ENCODE results near the gene PARP8. TPM values are rescaled to one million over a fixed set of nuclear protein-coding genes. Genes with fewer than 3 reads are reported as not detected.

PARP8 gene
- total and polyA plus RNA-seq, 2 of the 4 experiments (the other 2 are of a cell fraction), result 6.9 to 8.2 TPM

GRCh38 chr5:50727845-50728244, 61.4 kb downstream of the PARP8 start:
- no peak overlapping the region for H3K14ac ChIP-seq (replicated peaks; ENCODE audit: low read depth, low read length)
- dilution Hi-C loops (cut with HindIII; ENCODE audit: low sequenced_read_pairs, unreplicated experiment) (no loop called here), intact Hi-C loops (cut with micrococcal nuclease) (no loop called here), in situ Hi-C loops (cut with MboI; ENCODE audit: low sequenced_read_pairs) (no loop called here)
- WGBS, 2 experiments (ENCODE audit: extremely low coverage in 2 of 2, insufficient read length in 1 of 2), result no CpG with 5 or more reads among the region's 2 CpGs
- no peak overlapping the region for H3K4me3 ChIP-seq (ENCODE audit: insufficient read depth, low read depth, low read length)
- no peak overlapping the region for H3K4ac ChIP-seq (ENCODE audit: low read depth, low read length)
- H3K79me1 ChIP-seq (ENCODE audit: low read depth in 1 of 2, low read length in 2 of 2), result peaks cover 0 to 11% of the 10 kb centered on the region in 2 experiments; a peak in 3 of 4 replicates
- H3K27ac ChIP-seq (ENCODE audit: insufficient read depth, low read length), result no peak overlapping the region
- H3K4me1 ChIP-seq (ENCODE audit: control insufficient read depth, insufficient read depth, low read length), result no peaks in the 10 kb centered on the region; the same call in 1 of the 2 replicates
- TF ChIP-seq POLR2A (IDR thresholded peaks at IDR 0.05; ENCODE audit: low read depth, low read length) (no peak), SMC3 (IDR thresholded peaks at IDR 0.05; ENCODE audit: low read depth, low read length) (no peak), CHD1 (IDR thresholded peaks at IDR 0.05; ENCODE audit: low read depth, low read length) (no peak), USF2 (IDR thresholded peaks at IDR 0.05; ENCODE audit: low read depth, low read length) (no peak), NFE2L2 (IDR thresholded peaks at IDR 0.05; ENCODE audit: low read depth, low read length) (no peak), MAZ (IDR thresholded peaks at IDR 0.05; ENCODE audit: borderline replicate concordance, low read depth, low read length) (no peak), RCOR1 (IDR thresholded peaks at IDR 0.05; ENCODE audit: insufficient replicate concordance, low read length) (no peak), ELK1 (IDR thresholded peaks at IDR 0.05; ENCODE audit: borderline replicate concordance, low read depth, low read length) (no peak), CEBPB (IDR thresholded peaks at IDR 0.05; ENCODE audit: low read depth, low read length) (no peak), BHLHE40 (IDR thresholded peaks at IDR 0.05; ENCODE audit: low read depth, low read length) (no peak), MXI1 (IDR thresholded peaks at IDR 0.05; ENCODE audit: borderline replicate concordance, low read depth, low read length) (no peak), FOS (IDR thresholded peaks at IDR 0.05; ENCODE audit: low read depth, low read length) (no peak), RAD21 (IDR thresholded peaks at IDR 0.05; ENCODE audit: low read length) (no peak)
- no peaks in the 10 kb centered on the region; the same call in 1 of the 2 replicates for H3K9me1 ChIP-seq (ENCODE audit: insufficient read depth, low read length)
- H2AK5ac ChIP-seq (ENCODE audit: low read depth, low read length), result no peak overlapping the region
- ATAC-seq (ENCODE audit: low read depth), result no peak
- no peaks in the 10 kb centered on the region for H3K27me3 ChIP-seq (ENCODE audit: control insufficient read depth, insufficient read depth, low read length)
- BruUV-seq (replicated peaks), result no TSS peak
- H3K9ac ChIP-seq (ENCODE audit: low read depth, low read length), result no peak overlapping the region
- no peak overlapping the region for H2AFZ ChIP-seq (replicated peaks; ENCODE audit: low read length, poor library complexity)
- H2BK15ac ChIP-seq (ENCODE audit: low read depth, low read length), result no peak overlapping the region
- no peak overlapping the region for H4K91ac ChIP-seq (ENCODE audit: insufficient read depth, low read depth, low read length)
- H2BK120ac ChIP-seq (ENCODE audit: low read depth, low read length), result no peak overlapping the region
- no peak overlapping the region for H3K56ac ChIP-seq (ENCODE audit: extremely low read depth, insufficient read depth, low read length)
- H3K4me2 ChIP-seq (ENCODE audit: low read depth, low read length), result no peak overlapping the region
- no peak overlapping the region for H3K23ac ChIP-seq (ENCODE audit: low read depth, low read length)
- no peaks in the 10 kb centered on the region for H3K9me3 ChIP-seq (ENCODE audit: control insufficient read depth, insufficient read depth, low read length)
- H4K5ac ChIP-seq (ENCODE audit: low read depth, low read length), result no peak overlapping the region
- peaks cover 5% of the 10 kb centered on the region; the same call in 1 of the 2 replicates for H4K20me1 ChIP-seq (ENCODE audit: insufficient read depth, low read length)
- no peak overlapping the region for H2BK20ac ChIP-seq (ENCODE audit: low read depth, low read length)
- no peak for DNase-seq
- POLR2A ChIA-PET (ENCODE audit: unreplicated experiment), result no interaction called here
- CTCF ChIA-PET, result no interaction called here
- H3K36me3 ChIP-seq (ENCODE audit: control insufficient read depth, insufficient read depth, low read length), result no peaks in the 10 kb centered on the region
- H2AK9ac ChIP-seq (replicated peaks; ENCODE audit: low read depth, low read length, poor library complexity), result no peak overlapping the region
- no peak overlapping the region for H2BK5ac ChIP-seq (ENCODE audit: low read depth, low read length, poor library complexity, severe bottlenecking)
- no peak overlapping the region for H3K18ac ChIP-seq (ENCODE audit: low read depth, low read length)
- H4K8ac ChIP-seq (ENCODE audit: low read depth in 2 of 2, low read length in 2 of 2), result no peak overlapping the region

Data from IMR-90 (cell line).